GM12878 (cell line): ENCODE results near the gene ADGRV1.
"Not testable (repeated sequence)": the region's sequence is repeated elsewhere in the genome, so short reads cannot be mapped to it uniquely, and the experiment has no call there.

ENCODE experiments used
- ATF2 ChIP-seq: IDR thresholded peaks from 2 replicates; pipeline ENCODE4 v1.6.1; 2012; ENCODE audit warnings: low read length, inconsistent platforms
- BACH1 ChIP-seq: fragments of 450-650 bp; IDR thresholded peaks from 2 replicates; pipeline ENCODE4 v1.6.1; 2017; ENCODE audit warnings: mild to moderate bottlenecking, borderline replicate concordance
- CTCF ChIP-seq, 3 experiments: IDR thresholded peaks in 2 of 3; conservative IDR thresholded peaks in 1 of 3; 2 replicates each; pipeline ENCODE4 v1.5.1; 2011; ENCODE audit warnings: low read depth in 3 of 3, low read length in 3 of 3, mild to moderate bottlenecking in 3 of 3, control low read depth in 2 of 3, moderate library complexity in 2 of 3, inconsistent platforms in 1 of 3, mixed read lengths in 1 of 3; ENCODE audit not compliant: control insufficient read depth in 2 of 3, insufficient read depth in 1 of 3; ENCODE audit errors: extremely low read depth in 1 of 3
- EZH2 ChIP-seq: IDR thresholded peaks from 2 replicates; pipeline ENCODE4 v1.6.1; 2012; ENCODE audit warnings: low read depth, mild to moderate bottlenecking, control low read depth, inconsistent platforms, low read length, borderline replicate concordance; ENCODE audit not compliant: control insufficient read depth
- KDM1A ChIP-seq: fragments of 200-600 bp; sonication (generic); IDR thresholded peaks from 2 replicates; pipeline ENCODE4 v1.6.1; 2016; ENCODE audit warnings: borderline replicate concordance
- POLR2AphosphoS5 ChIP-seq: IDR thresholded peaks from 2 replicates; pipeline ENCODE4 v1.6.1; 2011; ENCODE audit warnings: mild to moderate bottlenecking, low read length, inconsistent platforms
- RAD51 ChIP-seq: fragments of 450-650 bp; IDR thresholded peaks from 2 replicates; pipeline ENCODE4 v1.6.1; 2016; ENCODE audit warnings: moderate library complexity, mild to moderate bottlenecking, inconsistent platforms
- ZBTB4 ChIP-seq: fragments of 450-650 bp; formaldehyde crosslinking; IDR thresholded peaks from 2 replicates; pipeline ENCODE4 v1.4.0; 2022; ENCODE audit warnings: mild to moderate bottlenecking, moderate library complexity

GRCh38 chr5:91063098-91063690, 504.6 kb downstream of the ADGRV1 start:
- not testable (repeated sequence) for TF ChIP-seq EZH2; ATF2; KDM1A; RAD51; POLR2AphosphoS5; ZBTB4 (CRISPR knock-in tag); CTCF (IDR thresholded peaks at IDR 0.05 in 2 of 3, conservative IDR thresholded peaks at IDR 0.05 in 1 of 3; ENCODE audit: control insufficient read depth in 2 of 3, extremely low read depth in 1 of 3, insufficient read depth in 1 of 3, low read depth in 3 of 3, low read length in 3 of 3); BACH1
